Thoracic aorta endothelial cell (primary cell): ENCODE results near the gene FCER2. TPM values are rescaled to one million over a fixed set of nuclear protein-coding genes. Genes with fewer than 3 reads are reported as not detected.

Source experiments
- total RNA-seq: library from RNA; depleted of rRNA; stranded (reverse); fragments of >200 nt; gene quantifications from 2 replicates; pipeline ENCODE4 v1.2.3, GENCODE V29; 2012

The FCER2 gene, protein sequence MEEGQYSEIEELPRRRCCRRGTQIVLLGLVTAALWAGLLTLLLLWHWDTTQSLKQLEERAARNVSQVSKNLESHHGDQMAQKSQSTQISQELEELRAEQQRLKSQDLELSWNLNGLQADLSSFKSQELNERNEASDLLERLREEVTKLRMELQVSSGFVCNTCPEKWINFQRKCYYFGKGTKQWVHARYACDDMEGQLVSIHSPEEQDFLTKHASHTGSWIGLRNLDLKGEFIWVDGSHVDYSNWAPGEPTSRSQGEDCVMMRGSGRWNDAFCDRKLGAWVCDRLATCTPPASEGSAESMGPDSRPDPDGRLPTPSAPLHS
- not detected in 2 replicates for total RNA-seq

DNA sequence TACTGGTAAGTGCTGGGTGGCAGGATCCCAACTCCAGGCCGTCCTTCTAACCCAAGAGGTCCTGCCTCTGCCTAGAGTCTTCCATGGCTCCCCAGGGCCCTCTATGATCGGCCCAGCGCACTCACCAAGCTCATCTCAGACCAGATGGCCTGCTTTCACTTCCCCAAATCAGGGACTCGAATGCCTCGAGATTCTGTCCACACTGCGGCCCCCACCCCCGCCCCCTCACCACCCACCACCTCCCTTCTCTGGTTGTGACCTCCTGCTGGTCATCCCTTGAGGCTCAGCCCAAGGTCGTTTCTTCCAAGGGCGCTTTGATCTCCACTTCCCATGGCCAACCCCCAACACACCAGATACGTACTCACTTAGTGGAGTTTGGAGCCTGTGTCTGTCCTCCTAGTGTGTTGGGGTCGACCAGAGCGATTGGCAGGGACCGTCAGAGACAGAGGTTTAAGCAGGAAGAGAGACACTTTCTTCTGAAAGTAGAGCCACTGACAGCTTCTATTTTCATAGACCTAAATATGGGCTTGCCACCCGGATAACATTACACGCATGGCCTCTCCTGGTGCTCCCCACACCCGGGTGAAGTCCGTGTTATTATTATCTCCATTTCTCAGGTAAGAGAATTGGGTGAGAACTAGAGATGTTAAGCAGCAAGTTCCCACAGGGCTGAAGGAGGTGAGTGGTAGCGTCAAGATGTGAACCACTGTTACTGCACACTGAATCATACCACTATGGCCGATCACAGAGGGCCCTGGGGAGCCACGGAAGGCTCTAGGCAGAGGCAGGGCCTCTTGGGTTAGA, at the start of gene FCER2:
Gene FCER2, minus strand, starts transcription at position 478 of the 804 bp plus-strand sequence. CDS start 2,371 bp downstream, outside the sequence.

DNA sequence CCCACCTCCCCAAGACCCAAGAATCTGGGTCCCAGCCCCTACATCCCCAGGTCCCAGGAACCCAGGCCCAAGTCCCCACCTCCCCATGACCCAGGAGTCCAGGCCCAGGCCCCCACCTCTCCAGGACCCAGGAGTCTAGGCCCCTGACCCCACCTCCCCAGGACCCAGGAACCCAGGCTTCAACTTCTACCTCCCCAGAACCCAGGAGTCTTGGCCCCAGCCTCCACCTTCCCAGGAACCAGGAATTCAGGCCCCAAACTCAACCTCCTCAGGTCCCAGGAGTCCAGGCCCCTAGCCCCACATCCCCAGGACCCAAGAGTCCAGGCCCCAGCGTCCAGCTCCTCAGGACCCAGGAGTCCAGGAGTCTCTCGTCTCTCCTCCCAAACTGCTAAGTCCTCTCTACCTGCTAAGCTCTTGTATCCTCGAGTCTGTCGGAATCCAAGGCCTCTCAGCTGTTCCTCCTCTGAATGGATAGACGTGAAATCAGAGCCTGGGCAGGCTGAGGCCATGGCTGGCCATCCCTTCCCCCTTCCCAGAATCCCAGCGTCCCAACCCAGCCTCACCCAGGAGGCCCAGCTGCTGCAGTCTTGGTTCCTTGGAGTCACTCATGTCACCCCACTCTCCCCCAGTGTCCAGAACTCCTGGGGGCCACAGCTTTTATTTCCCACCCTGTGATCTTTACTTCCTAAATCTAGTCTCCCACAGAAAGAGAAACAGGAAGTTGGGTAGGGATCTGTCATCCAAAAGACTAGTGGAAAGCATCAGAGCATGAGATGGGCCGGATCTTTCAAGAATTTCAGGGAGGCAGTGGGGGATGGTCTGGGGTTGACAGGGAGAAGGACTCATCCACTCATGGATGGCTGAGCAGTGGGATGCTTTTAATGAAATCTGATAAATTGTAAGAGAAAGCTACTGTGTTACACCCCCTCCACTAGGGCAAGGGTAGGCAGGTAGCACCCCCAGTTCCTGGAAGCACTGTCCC, 45.3 kb upstream of the FCER2 start, which contains the start of gene CD209:
Gene CD209, minus strand, starts transcription at position 632 of the 982 bp plus-strand sequence. Its CDS starts 23 bp downstream, at position 609.

DNA sequence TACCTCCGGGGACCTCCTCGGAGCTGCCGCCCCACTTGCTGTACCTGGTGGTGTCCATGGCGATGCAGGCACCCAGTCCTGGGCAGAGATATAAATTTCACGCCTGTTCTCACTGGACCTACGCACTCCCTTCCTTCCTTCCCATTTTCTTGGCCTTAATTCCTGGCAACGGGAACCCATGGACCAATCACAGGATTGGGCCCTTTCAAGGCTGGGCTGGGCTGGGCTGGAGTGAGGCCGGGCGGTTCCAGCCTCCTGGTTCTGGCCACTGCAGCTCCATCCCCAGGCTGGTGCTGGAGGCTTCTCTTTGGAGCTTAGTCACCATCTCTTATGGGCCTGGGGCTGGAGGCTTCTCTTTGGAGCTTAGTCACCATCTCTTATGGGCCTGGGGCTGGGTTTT, 30.1 kb upstream of the FCER2 start, which contains the start of gene CLEC4G:
Gene CLEC4G, minus strand, starts transcription at position 66 of the 400 bp plus-strand sequence. Its CDS starts 8 bp downstream, at position 58.

DNA sequence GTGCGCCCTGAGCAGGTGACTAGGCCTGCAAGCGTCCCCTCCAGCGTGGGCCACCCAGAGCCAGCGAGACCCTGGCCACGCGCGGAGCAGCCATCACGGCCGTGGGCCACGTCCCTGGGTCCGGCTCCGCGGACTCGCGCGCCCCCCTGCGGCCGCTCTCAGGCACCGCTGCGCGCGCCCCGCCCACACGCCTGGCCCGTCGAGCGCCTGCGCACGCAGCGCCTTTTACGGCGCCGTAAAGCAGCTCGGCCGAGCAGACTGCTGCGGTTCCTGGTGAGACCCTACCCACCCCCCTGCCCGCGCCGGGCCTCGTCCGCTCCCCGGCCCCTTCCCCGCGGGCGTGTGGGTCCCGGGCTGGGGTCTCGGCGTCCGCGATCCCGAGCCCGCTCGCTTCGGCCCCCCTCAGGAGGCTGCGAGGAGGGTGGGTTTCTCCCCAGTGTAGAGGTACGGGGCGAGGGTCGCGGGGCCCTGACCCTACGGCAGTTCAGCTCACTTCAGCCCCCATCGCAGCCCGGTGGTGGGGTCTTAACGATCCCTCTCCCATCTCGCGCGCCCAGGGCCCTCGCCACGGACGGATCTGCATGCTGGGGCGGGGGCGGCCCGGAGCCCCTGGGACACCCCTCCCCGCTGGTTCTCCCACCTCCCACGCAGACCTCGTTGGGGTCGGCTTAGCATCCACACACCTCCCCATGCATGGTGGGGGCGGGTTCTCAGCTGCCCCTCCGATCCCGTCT, 21.2 kb downstream of the FCER2 start, which contains the start of gene TRAPPC5:
Gene TRAPPC5, plus strand, starts transcription at position 228 of the 734 bp plus-strand sequence. CDS start 1,421 bp downstream, outside the sequence.

GRCh38 chr19:7676854-7677253, 25.1 kb downstream of the FCER2 start, which contains the start of gene MCEMP1:
MCEMP1 (plus strand) TSS chr19:7677090; CDS start chr19:7677121, 31 bp downstream.

DNA sequence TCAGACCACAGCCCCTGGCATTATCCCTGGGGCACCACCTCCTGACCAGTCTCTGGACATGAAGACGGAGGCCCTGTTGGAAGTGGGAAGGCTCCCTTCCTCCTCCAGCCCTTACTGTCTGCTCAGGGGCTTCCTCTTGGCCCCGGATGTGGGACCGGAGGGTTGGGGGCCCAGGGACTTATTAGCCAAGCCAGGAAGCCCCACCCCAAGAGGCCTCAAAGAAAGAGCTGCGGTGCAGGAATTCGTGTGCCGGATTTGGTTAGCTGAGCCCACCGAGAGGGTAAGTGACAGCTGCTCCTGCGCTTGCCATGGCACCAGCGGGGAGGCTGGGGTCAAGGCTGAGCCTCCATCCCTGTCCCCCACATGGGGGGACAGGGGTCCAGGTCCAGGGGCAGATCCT, 33.1 kb downstream of the FCER2 start, which contains the start of gene RETN:
Gene RETN, plus strand, starts transcription at position 208 of the 400 bp plus-strand sequence. CDS start 278 bp downstream, outside the sequence.

Other genes with a start within 250 kb of the FCER2 start
- 1.1 and 2.1 TPM in 2 replicates for gene PEX11G, start 213.1 kb downstream of the FCER2 start, total RNA-seq
- 27.0 and 32.0 TPM in 2 replicates for gene ZNF358, start 186.0 kb downstream of the FCER2 start, total RNA-seq
- 6.3 and 7.0 TPM in 2 replicates for gene MCOLN1, start 179.5 kb downstream of the FCER2 start, total RNA-seq
- gene PNPLA6, start 166.4 kb downstream of the FCER2 start, total RNA-seq, result 110 and 122 TPM in 2 replicates
- gene CAMSAP3, start 106.3 kb downstream of the FCER2 start, total RNA-seq, result 0.07 and 0.13 TPM in 2 replicates
- gene XAB2, start 72.6 kb downstream of the FCER2 start, total RNA-seq, result 28.7 and 36.0 TPM in 2 replicates
- 9.0 and 13.8 TPM in 2 replicates for gene PET100, start 72.3 kb downstream of the FCER2 start, total RNA-seq
- gene PCP2, start 68.4 kb downstream of the FCER2 start, total RNA-seq, result not detected in 2 replicates
- gene STXBP2, start 65.0 kb downstream of the FCER2 start, total RNA-seq, result 32.9 and 44.8 TPM in 2 replicates
- not detected in 2 replicates for gene RETN, start 33.1 kb downstream of the FCER2 start, total RNA-seq
- not detected in 2 replicates for gene MCEMP1, start 25.0 kb downstream of the FCER2 start, total RNA-seq
- gene TRAPPC5, start 21.3 kb downstream of the FCER2 start, total RNA-seq, result 49.9 and 56.1 TPM in 2 replicates
- gene CLEC4G, start 30.0 kb upstream of the FCER2 start, total RNA-seq, result not detected in 2 replicates
- gene CD209, start 45.4 kb upstream of the FCER2 start, total RNA-seq, result not detected in 2 replicates
- not detected in 2 replicates for gene CLEC4M, start 61.1 kb upstream of the FCER2 start, total RNA-seq
- gene EVI5L, start 128.1 kb upstream of the FCER2 start, total RNA-seq, result 9.6 and 13.8 TPM in 2 replicates
- gene PRR36, start 172.3 kb upstream of the FCER2 start, total RNA-seq, result not detected in 2 replicates
- gene LRRC8E, start 186.4 kb upstream of the FCER2 start, total RNA-seq, result 1.5 and 2.0 TPM in 2 replicates
- gene MAP2K7, start 201.7 kb upstream of the FCER2 start, total RNA-seq, result 8.6 and 11.7 TPM in 2 replicates
- gene TGFBR3L, start 212.7 kb upstream of the FCER2 start, total RNA-seq, result 0.43 and 0.93 TPM in 2 replicates
- gene SNAPC2, start 218.2 kb upstream of the FCER2 start, total RNA-seq, result 19.5 and 25.6 TPM in 2 replicates
- gene CTXN1, start 224.0 kb upstream of the FCER2 start, total RNA-seq, result 6.0 and 11.0 TPM in 2 replicates
- 51.7 and 52.0 TPM in 2 replicates for gene TIMM44, start 241.5 kb upstream of the FCER2 start, total RNA-seq